HEK293 (cell line): Measurements from ENCODE around the gene REG3A.

Experiments
- CTCF ChIA-PET: fragments of 350-600 bp; formaldehyde crosslinking; extraction: SDS; loops from one replicate; lab custom pipeline; 2021; ENCODE audit warnings: antibody characterized with exemption; lab: Yijun Ruan, JAX
- POLR2A ChIA-PET: fragments of 300-600 bp; formaldehyde crosslinking; extraction: SDS; loops from one replicate; lab custom pipeline; 2020; ENCODE audit warnings: antibody characterized with exemption, inconsistent platforms; lab: Yijun Ruan, JAX
- H3K27ac ChIP-seq: fragments of 200-500 bp; sonication (Bioruptor generic); 2 replicates; pipeline ENCODE4 v1.5.1; 2014; ENCODE audit warnings: low read depth, low read length, control low read depth, inconsistent platforms; ENCODE audit errors: extremely low read depth
- H3K36me3 ChIP-seq, 2 experiments: fragments of 200-500 bp in 1 of 2; sonication (Bioruptor generic) in 1 of 2; 1 replicate in 1 of 2; 2 replicates in 1 of 2; pipeline ENCODE4 v1.5.1; 2014 to 2017; ENCODE audit warnings: inconsistent platforms in 2 of 2, low read length in 2 of 2; ENCODE audit not compliant: control insufficient read depth in 2 of 2, insufficient read depth in 1 of 2
- H3K4me1 ChIP-seq: fragments of 200-500 bp; sonication (Bioruptor generic); 2 replicates; pipeline ENCODE4 v1.5.1; 2014; ENCODE audit warnings: mild to moderate bottlenecking, low read length, inconsistent platforms; ENCODE audit not compliant: control insufficient read depth, insufficient read depth
- H3K4me3 ChIP-seq: 2 replicates; pipeline ENCODE4 v1.5.1; 2011; ENCODE audit warnings: low read depth, mild to moderate bottlenecking, control low read depth, low read length, moderate library complexity
- H3K9me3 ChIP-seq: fragments of 200-500 bp; sonication (Bioruptor generic); 2 replicates; pipeline ENCODE4 v1.5.1; 2014; ENCODE audit warnings: low read depth, low read length, inconsistent platforms; ENCODE audit not compliant: control insufficient read depth, insufficient read depth
- KLF1 ChIP-seq: fragments of 450-650 bp; formaldehyde crosslinking; IDR thresholded peaks from 2 replicates; pipeline ENCODE4 v1.5.1; 2016; ENCODE audit warnings: missing biosample characterization, missing genetic modification characterization
- KLF16 ChIP-seq: fragments of 450-650 bp; formaldehyde crosslinking; IDR thresholded peaks from 2 replicates; pipeline ENCODE4 v1.5.1; 2017; ENCODE audit warnings: missing biosample characterization, missing genetic modification characterization
- SCRT1 ChIP-seq: fragments of 450-650 bp; formaldehyde crosslinking; IDR thresholded peaks from 2 replicates; pipeline ENCODE4 v1.5.1; 2016; ENCODE audit warnings: missing biosample characterization, missing genetic modification characterization, borderline replicate concordance
- SP7 ChIP-seq: fragments of 450-650 bp; formaldehyde crosslinking; IDR thresholded peaks from 2 replicates; pipeline ENCODE4 v1.5.1; 2016; ENCODE audit warnings: missing biosample characterization, missing genetic modification characterization
- ZBTB17 ChIP-seq: fragments of 450-650 bp; formaldehyde crosslinking; IDR thresholded peaks from 2 replicates; pipeline ENCODE4 v1.5.1; 2016; ENCODE audit warnings: missing biosample characterization, missing genetic modification characterization
- ZBTB21 ChIP-seq: fragments of 450-650 bp; formaldehyde crosslinking; IDR thresholded peaks from 2 replicates; pipeline ENCODE4 v1.5.1; 2017; ENCODE audit warnings: missing biosample characterization, missing genetic modification characterization
- ZNF10 ChIP-seq: fragments of 450-650 bp; formaldehyde crosslinking; IDR thresholded peaks from 2 replicates; pipeline ENCODE4 v1.5.1; 2017; ENCODE audit warnings: missing biosample characterization, missing genetic modification characterization
- ZNF157 ChIP-seq: fragments of 450-650 bp; formaldehyde crosslinking; IDR thresholded peaks from 2 replicates; pipeline ENCODE4 v1.5.1; 2016; ENCODE audit warnings: missing biosample characterization, missing genetic modification characterization
- ZNF292 ChIP-seq: fragments of 450-650 bp; formaldehyde crosslinking; IDR thresholded peaks from 2 replicates; pipeline ENCODE4 v1.5.1; 2016; ENCODE audit warnings: low read depth, missing biosample characterization, missing genetic modification characterization, borderline replicate concordance
- ZNF341 ChIP-seq: fragments of 450-650 bp; formaldehyde crosslinking; IDR thresholded peaks from 2 replicates; pipeline ENCODE4; 2016; ENCODE audit warnings: low read depth, missing biosample characterization, missing genetic modification characterization
- ZNF350 ChIP-seq: fragments of 450-650 bp; formaldehyde crosslinking; IDR thresholded peaks from 2 replicates; pipeline ENCODE4 v1.5.0; 2017; ENCODE audit warnings: missing biosample characterization, mild to moderate bottlenecking, missing genetic modification characterization
- ZNF404 ChIP-seq: fragments of 450-650 bp; formaldehyde crosslinking; IDR thresholded peaks from 2 replicates; pipeline ENCODE4 v1.5.1; 2017; ENCODE audit warnings: missing biosample characterization, missing genetic modification characterization
- ZNF426 ChIP-seq: fragments of 450-650 bp; formaldehyde crosslinking; IDR thresholded peaks from 2 replicates; pipeline ENCODE4 v1.5.1; 2017; ENCODE audit warnings: missing biosample characterization, missing genetic modification characterization, mild to moderate bottlenecking, inconsistent platforms, moderate library complexity
- ZNF510 ChIP-seq: fragments of 450-650 bp; formaldehyde crosslinking; IDR thresholded peaks from 2 replicates; pipeline ENCODE4 v1.5.1; 2018; ENCODE audit warnings: mild to moderate bottlenecking, missing genetic modification characterization, missing biosample characterization; ENCODE audit not compliant: insufficient replicate concordance
- ZNF610 ChIP-seq: fragments of 450-650 bp; formaldehyde crosslinking; IDR thresholded peaks from 2 replicates; pipeline ENCODE4 v1.5.1; 2016; ENCODE audit warnings: missing biosample characterization, missing genetic modification characterization, borderline replicate concordance
- ZSCAN16 ChIP-seq: fragments of 450-650 bp; formaldehyde crosslinking; IDR thresholded peaks from 2 replicates; pipeline ENCODE4 v1.5.1; 2016; ENCODE audit warnings: missing biosample characterization, missing genetic modification characterization
- ZSCAN23 ChIP-seq: fragments of 450-650 bp; formaldehyde crosslinking; IDR thresholded peaks from 2 replicates; pipeline ENCODE4 v1.5.1; 2016; ENCODE audit warnings: missing biosample characterization, missing genetic modification characterization
- TF ChIP-seq, protein P1 (sequence below): fragments of 450-650 bp; formaldehyde crosslinking; IDR thresholded peaks from 2 replicates; pipeline ENCODE4 v1.5.1; 2016; ENCODE audit warnings: missing biosample characterization, missing genetic modification characterization
- TF ChIP-seq, protein P2 (sequence below): fragments of 450-650 bp; formaldehyde crosslinking; IDR thresholded peaks from 2 replicates; pipeline ENCODE4 v1.5.1; 2016; ENCODE audit warnings: missing biosample characterization, missing genetic modification characterization
- TF ChIP-seq, protein P3 (sequence below): fragments of 450-650 bp; formaldehyde crosslinking; IDR thresholded peaks from 2 replicates; pipeline ENCODE4 v1.5.1; 2016; ENCODE audit warnings: missing biosample characterization, missing genetic modification characterization
- TF ChIP-seq, protein P4 (sequence below): fragments of 450-650 bp; formaldehyde crosslinking; IDR thresholded peaks from 2 replicates; pipeline ENCODE4 v1.5.0; 2017; ENCODE audit warnings: missing biosample characterization, missing genetic modification characterization, borderline replicate concordance
- TF ChIP-seq, protein P5 (sequence below): fragments of 450-650 bp; formaldehyde crosslinking; IDR thresholded peaks from 2 replicates; pipeline ENCODE4 v1.5.1; 2016; ENCODE audit warnings: missing biosample characterization, missing genetic modification characterization
- TF ChIP-seq, protein P6 (sequence below): fragments of 450-650 bp; formaldehyde crosslinking; IDR thresholded peaks from 2 replicates; pipeline ENCODE4 v1.5.1; 2016; ENCODE audit warnings: missing biosample characterization, missing genetic modification characterization

Gene REG3A

DNA sequence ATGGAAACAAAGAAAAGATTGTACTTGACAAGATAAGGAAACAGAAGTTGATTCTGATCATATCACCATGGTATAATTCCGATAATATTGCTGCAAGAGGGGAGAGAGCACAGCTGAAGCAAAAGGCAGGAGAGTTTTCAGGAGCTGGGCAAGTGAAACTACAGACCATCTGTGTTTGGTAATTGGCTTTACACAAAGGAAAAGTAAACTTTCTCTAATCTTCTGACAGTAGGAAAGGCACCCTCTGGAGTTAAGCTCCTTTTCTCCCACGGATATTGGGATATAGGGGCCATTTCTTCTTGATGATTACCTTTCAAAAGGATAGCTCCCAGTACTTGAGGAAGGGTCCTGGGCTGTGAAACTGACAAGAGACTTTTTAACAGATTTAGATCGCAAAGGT is 29.9 kb upstream of the REG3A start:
- H3K4me3 ChIP-seq: no peak overlapping the region
- no peak overlapping the region for H3K27ac ChIP-seq
- TF ChIP-seq SCRT1 (tag by site-specific recombination): no peak
- TF ChIP-seq ZSCAN23 (tag by site-specific recombination): no peak
- TF ChIP-seq ZNF404 (tag by site-specific recombination): no peak
- TF ChIP-seq ZSCAN16 (tag by site-specific recombination): no peak
- TF ChIP-seq ZNF292 (tag by site-specific recombination): no peak
- TF ChIP-seq, protein P1, sequence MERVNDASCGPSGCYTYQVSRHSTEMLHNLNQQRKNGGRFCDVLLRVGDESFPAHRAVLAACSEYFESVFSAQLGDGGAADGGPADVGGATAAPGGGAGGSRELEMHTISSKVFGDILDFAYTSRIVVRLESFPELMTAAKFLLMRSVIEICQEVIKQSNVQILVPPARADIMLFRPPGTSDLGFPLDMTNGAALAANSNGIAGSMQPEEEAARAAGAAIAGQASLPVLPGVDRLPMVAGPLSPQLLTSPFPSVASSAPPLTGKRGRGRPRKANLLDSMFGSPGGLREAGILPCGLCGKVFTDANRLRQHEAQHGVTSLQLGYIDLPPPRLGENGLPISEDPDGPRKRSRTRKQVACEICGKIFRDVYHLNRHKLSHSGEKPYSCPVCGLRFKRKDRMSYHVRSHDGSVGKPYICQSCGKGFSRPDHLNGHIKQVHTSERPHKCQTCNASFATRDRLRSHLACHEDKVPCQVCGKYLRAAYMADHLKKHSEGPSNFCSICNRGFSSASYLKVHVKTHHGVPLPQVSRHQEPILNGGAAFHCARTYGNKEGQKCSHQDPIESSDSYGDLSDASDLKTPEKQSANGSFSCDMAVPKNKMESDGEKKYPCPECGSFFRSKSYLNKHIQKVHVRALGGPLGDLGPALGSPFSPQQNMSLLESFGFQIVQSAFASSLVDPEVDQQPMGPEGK: no peak
- no peak for TF ChIP-seq SP7 (tag by site-specific recombination)
- no peak for TF ChIP-seq ZBTB17 (tag by site-specific recombination)
- TF ChIP-seq ZNF426 (tag by site-specific recombination): no peak
- no peak for TF ChIP-seq ZNF610
- TF ChIP-seq, protein P2, sequence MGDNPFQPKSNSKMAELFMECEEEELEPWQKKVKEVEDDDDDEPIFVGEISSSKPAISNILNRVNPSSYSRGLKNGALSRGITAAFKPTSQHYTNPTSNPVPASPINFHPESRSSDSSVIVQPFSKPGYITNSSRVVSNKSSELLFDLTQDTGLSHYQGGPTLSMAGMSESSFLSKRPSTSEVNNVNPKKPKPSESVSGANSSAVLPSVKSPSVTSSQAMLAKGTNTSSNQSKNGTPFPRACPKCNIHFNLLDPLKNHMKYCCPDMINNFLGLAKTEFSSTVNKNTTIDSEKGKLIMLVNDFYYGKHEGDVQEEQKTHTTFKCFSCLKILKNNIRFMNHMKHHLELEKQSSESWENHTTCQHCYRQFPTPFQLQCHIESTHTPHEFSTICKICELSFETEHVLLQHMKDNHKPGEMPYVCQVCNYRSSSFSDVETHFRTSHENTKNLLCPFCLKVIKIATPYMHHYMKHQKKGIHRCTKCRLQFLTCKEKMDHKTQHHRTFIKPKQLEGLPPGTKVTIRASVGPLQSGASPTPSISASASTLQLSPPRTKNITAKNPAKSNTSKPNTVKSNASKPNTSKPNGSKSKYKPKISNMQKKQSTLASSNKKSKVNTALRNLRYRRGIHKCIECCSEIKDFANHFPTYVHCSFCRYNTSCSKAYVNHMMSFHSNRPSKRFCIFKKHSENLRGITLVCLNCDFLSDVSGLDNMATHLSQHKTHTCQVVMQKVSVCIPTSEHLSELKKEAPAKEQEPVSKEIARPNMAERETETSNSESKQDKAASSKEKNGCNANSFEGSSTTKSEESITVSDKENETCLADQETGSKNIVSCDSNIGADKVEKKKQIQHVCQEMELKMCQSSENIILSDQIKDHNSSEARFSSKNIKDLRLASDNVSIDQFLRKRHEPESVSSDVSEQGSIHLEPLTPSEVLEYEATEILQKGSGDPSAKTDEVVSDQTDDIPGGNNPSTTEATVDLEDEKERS: no peak
- TF ChIP-seq, protein P3, sequence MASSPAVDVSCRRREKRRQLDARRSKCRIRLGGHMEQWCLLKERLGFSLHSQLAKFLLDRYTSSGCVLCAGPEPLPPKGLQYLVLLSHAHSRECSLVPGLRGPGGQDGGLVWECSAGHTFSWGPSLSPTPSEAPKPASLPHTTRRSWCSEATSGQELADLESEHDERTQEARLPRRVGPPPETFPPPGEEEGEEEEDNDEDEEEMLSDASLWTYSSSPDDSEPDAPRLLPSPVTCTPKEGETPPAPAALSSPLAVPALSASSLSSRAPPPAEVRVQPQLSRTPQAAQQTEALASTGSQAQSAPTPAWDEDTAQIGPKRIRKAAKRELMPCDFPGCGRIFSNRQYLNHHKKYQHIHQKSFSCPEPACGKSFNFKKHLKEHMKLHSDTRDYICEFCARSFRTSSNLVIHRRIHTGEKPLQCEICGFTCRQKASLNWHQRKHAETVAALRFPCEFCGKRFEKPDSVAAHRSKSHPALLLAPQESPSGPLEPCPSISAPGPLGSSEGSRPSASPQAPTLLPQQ: no peak
- no peak for TF ChIP-seq ZNF157 (tag by site-specific recombination)
- no peak for TF ChIP-seq ZNF341 (tag by site-specific recombination)
- TF ChIP-seq, all 188 proteins: peak for 0
- Histone ChIP-seq H3K9me3 (no peaks in the 10 kb centered on the region), H3K4me1 (no peaks in the 10 kb centered on the region), H3K36me3 (no peaks in the 10 kb centered on the region)
- CTCF ChIA-PET: no interaction called here
- POLR2A ChIA-PET: no interaction called here

DNA sequence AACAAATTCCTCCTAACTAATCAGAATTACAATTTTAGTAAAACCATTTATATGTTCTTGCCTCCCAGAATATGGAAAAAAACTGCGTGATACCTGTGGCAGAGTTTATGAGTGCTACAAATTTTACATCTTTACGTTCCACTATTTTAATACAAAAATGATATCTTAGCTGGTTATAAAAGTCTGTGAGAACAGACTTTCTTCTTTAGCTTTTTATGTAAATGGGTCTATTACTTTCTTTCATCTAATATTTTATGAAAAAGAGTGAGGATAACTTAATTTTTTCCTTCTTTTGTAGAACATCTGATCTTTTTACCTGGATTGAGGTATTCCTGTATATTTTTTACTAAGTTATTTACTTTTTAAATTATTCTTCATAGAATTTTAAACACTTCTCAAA is 22.1 kb upstream of the REG3A start:
- POLR2A ChIA-PET: no interaction called here
- TF ChIP-seq ZSCAN23 (tag by site-specific recombination): no peak
- TF ChIP-seq ZBTB21 (tag by site-specific recombination): no peak
- no peak for TF ChIP-seq ZNF350
- TF ChIP-seq, protein P4, sequence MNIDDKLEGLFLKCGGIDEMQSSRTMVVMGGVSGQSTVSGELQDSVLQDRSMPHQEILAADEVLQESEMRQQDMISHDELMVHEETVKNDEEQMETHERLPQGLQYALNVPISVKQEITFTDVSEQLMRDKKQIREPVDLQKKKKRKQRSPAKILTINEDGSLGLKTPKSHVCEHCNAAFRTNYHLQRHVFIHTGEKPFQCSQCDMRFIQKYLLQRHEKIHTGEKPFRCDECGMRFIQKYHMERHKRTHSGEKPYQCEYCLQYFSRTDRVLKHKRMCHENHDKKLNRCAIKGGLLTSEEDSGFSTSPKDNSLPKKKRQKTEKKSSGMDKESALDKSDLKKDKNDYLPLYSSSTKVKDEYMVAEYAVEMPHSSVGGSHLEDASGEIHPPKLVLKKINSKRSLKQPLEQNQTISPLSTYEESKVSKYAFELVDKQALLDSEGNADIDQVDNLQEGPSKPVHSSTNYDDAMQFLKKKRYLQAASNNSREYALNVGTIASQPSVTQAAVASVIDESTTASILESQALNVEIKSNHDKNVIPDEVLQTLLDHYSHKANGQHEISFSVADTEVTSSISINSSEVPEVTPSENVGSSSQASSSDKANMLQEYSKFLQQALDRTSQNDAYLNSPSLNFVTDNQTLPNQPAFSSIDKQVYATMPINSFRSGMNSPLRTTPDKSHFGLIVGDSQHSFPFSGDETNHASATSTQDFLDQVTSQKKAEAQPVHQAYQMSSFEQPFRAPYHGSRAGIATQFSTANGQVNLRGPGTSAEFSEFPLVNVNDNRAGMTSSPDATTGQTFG (tag by site-specific recombination): no peak
- TF ChIP-seq KLF1 (tag by site-specific recombination): no peak
- no peak for TF ChIP-seq KLF16 (tag by site-specific recombination)
- no peak for TF ChIP-seq ZNF510 (tag by site-specific recombination)
- TF ChIP-seq ZNF10 (tag by site-specific recombination): no peak
- TF ChIP-seq, protein P5, sequence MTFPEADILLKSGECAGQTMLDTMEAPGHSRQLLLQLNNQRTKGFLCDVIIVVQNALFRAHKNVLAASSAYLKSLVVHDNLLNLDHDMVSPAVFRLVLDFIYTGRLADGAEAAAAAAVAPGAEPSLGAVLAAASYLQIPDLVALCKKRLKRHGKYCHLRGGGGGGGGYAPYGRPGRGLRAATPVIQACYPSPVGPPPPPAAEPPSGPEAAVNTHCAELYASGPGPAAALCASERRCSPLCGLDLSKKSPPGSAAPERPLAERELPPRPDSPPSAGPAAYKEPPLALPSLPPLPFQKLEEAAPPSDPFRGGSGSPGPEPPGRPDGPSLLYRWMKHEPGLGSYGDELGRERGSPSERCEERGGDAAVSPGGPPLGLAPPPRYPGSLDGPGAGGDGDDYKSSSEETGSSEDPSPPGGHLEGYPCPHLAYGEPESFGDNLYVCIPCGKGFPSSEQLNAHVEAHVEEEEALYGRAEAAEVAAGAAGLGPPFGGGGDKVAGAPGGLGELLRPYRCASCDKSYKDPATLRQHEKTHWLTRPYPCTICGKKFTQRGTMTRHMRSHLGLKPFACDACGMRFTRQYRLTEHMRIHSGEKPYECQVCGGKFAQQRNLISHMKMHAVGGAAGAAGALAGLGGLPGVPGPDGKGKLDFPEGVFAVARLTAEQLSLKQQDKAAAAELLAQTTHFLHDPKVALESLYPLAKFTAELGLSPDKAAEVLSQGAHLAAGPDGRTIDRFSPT: no peak
- TF ChIP-seq, protein P6, sequence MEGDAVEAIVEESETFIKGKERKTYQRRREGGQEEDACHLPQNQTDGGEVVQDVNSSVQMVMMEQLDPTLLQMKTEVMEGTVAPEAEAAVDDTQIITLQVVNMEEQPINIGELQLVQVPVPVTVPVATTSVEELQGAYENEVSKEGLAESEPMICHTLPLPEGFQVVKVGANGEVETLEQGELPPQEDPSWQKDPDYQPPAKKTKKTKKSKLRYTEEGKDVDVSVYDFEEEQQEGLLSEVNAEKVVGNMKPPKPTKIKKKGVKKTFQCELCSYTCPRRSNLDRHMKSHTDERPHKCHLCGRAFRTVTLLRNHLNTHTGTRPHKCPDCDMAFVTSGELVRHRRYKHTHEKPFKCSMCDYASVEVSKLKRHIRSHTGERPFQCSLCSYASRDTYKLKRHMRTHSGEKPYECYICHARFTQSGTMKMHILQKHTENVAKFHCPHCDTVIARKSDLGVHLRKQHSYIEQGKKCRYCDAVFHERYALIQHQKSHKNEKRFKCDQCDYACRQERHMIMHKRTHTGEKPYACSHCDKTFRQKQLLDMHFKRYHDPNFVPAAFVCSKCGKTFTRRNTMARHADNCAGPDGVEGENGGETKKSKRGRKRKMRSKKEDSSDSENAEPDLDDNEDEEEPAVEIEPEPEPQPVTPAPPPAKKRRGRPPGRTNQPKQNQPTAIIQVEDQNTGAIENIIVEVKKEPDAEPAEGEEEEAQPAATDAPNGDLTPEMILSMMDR (tag by site-specific recombination): no peak

More for the DNA sequence above, 22.1 kb upstream of the REG3A start:
- no peak overlapping the region for H3K27ac ChIP-seq
- no peaks in the 10 kb centered on the region for H3K4me1 ChIP-seq
- CTCF ChIA-PET: interaction anchor here (0.5 to 0.6 kb wide), 2 partner anchors 8 to 12 kb away, joined by 3 to 5 read pairs; no protein-coding TSS in a partner anchor
- no peaks in the 10 kb centered on the region for H3K9me3 ChIP-seq
- no peak overlapping the region for H3K4me3 ChIP-seq
- no peaks in the 10 kb centered on the region for H3K36me3 ChIP-seq
